Fibroblast of the aortic adventitia (primary cell): Measurements from ENCODE around the gene TSPAN5. TPM values are rescaled to one million over a fixed set of nuclear protein-coding genes. Genes with fewer than 3 reads are reported as not detected.

Experiments
- DNase-seq: peaks from one replicate; pipeline ENCODE4 v3.0.0-alpha.2; 2010; ENCODE audit warnings: low read depth
- H3K4me3 ChIP-seq: 2 replicates; pipeline ENCODE4 v1.5.1; 2011; ENCODE audit warnings: low read depth, mild to moderate bottlenecking, control low read depth, low read length, moderate library complexity
- CTCF ChIP-seq: IDR thresholded peaks from 2 replicates; pipeline ENCODE4 v1.5.1; 2011; ENCODE audit warnings: mild to moderate bottlenecking, low read length, control low read depth, inconsistent platforms; ENCODE audit not compliant: insufficient read depth
- total RNA-seq: library from RNA; depleted of rRNA; stranded (reverse); fragments of >200 nt; gene quantifications from 2 replicates; pipeline ENCODE4 v1.2.3, GENCODE V29; 2012; ENCODE audit warnings: low replicate concordance

Gene TSPAN5
- total RNA-seq, 1 donor: 49.0 TPM

GRCh38 chr4:98446499-98447375 lies 211.7 kb downstream of the TSPAN5 start:
- no peak for TF ChIP-seq CTCF
- DNase-seq: no peak
- no peak overlapping the region for H3K4me3 ChIP-seq

- no peak for TF ChIP-seq CTCF
- DNase-seq: no peak
- H3K4me3 ChIP-seq: no peak overlapping the region
These were observed 214.0 kb downstream of the TSPAN5 start for GRCh38 chr4:98444371-98444770.

GRCh38 chr4:98434816-98435215 lies 223.6 kb downstream of the TSPAN5 start:
- no peak for TF ChIP-seq CTCF
- no peak for DNase-seq
- no peak overlapping the region for H3K4me3 ChIP-seq

GRCh38 chr4:98433691-98434090 lies 224.7 kb downstream of the TSPAN5 start:
- H3K4me3 ChIP-seq: no peak overlapping the region
- DNase-seq: no peak
- no peak for TF ChIP-seq CTCF

- H3K4me3 ChIP-seq: no peak overlapping the region
These were observed 227.6 kb downstream of the TSPAN5 start for GRCh38 chr4:98430708-98431403.

GRCh38 chr4:98423009-98423408 lies 235.4 kb downstream of the TSPAN5 start:
- no peak for DNase-seq
- no peak overlapping the region for H3K4me3 ChIP-seq
- TF ChIP-seq CTCF: no peak

More at GRCh38 chr4:98430708-98431403, 227.6 kb downstream of the TSPAN5 start:
- no peak for TF ChIP-seq CTCF
- DNase-seq: peak; percentile 84
